ENCODE data around the gene DNAAF1.

Gene DNAAF1

DNA sequence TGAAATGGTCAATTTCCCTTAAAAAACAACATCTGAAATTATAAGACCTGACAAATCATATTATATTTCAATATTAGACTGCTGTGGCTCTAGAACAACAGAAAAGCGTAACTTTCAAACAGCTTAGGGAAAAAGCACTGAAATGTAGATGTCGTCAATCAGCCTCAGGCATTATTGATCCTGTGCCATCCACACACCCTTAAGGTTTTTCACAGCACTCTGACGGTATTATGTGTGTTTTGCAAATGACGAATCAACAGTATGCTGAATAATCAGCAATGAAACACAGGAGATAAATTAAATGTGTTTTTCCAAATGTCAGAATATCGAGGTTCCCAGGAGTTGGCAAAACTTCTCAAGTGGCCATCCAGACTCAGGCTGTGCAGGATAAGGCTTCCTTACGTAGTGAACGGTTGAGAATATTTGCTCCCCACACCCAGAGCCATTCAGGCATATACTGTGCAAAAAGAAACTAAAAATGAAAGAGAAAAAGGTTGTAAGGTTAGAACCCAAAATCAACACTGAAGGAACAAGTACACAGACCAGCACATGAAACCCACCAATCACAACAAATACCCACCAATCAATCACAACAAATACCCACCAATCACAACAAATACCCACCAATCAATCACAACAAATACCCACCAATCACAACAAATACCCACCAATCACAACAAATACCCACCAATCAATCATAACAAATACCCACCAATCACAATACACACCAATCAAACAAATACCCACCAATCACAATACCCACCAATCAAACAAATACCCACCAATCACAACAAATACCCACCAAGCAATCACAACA is 20.6 kb upstream of the DNAAF1 start:
- no peak for DNase-seq (ENCODE audit: low read depth)

DNA sequence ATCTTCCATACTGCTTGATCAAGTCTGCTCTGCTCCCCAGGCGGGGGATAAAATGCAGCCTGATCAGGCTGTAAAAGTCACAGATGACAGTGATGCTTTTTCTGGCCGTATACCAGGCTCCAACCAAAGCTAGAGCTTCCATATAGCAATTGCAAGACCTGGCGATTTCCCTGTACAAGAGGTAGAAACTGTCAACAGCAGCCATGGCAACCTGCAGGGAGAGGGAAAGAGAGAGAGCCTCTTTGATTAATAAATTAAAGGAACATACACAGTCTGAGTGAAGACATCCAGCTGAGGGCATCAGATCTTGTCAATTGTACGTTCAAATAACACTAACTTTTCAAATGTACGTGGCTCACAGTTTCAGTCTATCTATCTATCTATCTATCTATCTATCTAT is 14.0 kb upstream of the DNAAF1 start:
- DNase-seq (ENCODE audit: low read depth): no peak

DNA sequence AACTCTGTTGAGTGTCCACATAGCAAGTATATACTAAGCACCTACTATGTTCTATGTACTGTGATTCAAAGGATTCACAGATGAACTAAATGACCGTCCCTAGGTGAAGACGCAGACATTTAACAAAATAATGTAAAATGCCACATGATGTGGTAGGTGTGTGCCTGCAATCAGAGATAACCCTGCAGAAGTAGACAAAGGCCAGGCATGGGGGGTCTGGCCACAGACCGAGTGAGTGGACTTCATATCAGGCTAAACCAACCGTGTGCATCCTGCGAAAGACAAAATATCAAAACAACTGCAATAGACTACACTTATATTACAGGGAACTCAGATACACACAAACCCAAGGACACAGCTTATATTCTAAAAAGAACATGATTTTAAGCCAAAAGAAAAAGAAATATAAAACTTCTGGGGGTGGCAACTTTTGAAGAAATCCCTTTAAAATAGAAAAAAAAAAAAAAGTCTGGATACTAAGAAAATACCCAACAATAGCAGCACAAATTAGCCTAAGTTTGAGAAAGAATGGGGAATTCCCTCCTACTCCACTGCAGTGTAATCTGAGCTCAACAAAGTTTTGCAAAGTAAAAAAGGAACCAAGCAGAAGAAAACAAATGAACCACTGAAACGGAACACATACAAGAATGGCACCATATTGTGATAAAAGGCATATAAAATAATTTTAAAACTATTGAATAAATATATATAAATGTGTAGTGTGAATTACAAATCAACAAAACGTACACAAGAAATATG is 12.4 kb upstream of the DNAAF1 start:
- no peak for DNase-seq (ENCODE audit: low read depth)

DNA sequence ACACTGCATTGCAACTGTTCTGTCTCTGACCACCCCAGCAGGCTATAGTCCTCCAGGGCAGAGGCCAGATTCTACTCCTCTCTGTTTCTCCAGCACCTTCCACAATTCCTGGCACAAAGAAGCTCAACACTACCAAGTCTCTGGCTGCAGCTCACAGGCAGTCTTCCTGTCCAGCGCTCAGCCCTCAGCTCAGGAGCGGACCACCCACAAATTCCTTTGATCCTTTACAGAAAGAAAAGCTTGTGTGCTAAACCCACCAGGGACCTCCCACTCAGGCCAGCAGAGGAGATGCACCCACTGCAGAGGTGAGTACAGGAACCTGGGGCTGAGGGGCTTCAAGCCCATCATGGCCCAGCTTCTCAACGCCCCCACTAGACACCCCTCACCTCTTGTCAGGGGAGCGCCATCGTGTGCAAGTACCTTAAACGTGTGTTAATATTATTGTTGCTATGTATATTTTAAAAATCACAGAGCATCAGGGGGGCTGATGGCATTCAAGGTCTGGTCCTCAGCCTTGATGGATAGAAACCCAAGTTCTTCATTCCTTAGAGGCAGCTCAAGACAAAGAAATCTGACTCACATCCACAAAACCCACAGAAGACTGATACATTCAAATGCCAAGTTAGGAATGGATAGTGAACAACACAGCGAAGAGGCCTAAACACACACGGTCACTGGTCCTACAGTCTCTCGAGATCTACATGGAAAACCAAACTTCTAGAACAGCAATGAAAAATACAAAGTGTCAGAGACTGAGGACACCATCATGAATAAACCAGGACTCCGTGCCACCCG is 8.6 kb upstream of the DNAAF1 start:
- DNase-seq (ENCODE audit: low read depth): no peak

DNA sequence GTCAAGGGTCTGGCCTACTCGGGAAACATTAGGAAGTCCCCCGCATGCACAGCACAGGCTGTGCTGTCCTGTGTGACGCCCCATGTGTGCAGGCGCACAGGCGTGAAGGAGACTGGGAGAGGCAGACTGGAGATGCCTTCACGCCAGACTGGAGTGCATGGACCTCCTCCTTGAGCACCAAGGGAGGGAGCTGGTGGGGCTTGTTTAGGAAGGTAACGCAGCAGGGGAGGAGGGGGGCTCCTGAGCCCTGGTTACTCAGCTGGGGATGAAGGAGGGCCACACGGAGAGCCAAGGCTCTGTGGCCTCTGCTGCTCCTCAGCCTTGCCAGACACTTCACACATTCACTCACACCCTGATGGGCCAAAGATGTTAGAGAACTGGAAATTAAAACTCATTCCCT is 7.8 kb upstream of the DNAAF1 start:
- no peak for DNase-seq (ENCODE audit: low read depth)

DNA sequence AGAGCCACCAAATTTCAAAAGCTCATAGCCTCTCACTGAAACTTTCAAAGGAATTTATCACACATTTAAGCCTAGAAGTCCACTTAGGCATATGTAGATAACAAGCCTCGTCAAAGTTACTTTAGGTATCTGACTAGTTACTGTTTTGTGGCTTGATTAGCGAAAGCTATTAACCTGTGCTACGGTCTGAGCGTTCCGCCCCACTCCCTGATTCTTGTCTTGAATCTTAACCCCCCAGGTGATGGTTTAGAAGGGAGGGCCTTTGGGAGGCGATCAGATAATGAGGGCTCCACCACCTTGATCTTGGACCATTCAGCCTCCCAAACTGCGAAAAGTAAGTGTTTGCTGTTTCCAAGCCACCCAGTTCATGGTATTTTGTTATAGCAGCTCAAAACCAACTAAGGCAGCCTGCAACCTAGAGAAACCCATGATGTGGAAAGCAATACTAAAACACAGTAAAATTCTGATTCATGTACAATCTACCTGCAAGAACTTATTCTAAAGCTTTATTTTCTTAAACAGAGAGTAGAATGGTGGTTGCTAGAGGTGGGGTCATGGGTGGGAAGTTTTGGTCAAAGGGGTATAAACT is 7.2 kb upstream of the DNAAF1 start:
- DNase-seq (ENCODE audit: low read depth): no peak

DNA sequence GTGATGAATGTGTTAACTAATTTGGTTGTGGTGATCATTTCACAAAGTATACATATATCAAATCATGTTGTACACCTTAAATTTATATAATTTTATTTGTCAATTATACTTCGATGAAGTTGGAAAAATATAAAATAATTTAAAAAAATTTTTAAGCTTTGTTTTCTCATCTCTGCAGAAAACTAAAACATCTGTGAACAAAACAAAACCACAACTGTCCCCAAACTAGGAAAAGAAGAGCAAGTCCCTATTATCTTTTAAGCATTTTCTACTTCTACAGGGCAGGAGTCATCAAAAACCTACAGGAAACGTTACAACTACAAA is 6.6 kb upstream of the DNAAF1 start:
- DNase-seq (ENCODE audit: low read depth): no peak

DNA sequence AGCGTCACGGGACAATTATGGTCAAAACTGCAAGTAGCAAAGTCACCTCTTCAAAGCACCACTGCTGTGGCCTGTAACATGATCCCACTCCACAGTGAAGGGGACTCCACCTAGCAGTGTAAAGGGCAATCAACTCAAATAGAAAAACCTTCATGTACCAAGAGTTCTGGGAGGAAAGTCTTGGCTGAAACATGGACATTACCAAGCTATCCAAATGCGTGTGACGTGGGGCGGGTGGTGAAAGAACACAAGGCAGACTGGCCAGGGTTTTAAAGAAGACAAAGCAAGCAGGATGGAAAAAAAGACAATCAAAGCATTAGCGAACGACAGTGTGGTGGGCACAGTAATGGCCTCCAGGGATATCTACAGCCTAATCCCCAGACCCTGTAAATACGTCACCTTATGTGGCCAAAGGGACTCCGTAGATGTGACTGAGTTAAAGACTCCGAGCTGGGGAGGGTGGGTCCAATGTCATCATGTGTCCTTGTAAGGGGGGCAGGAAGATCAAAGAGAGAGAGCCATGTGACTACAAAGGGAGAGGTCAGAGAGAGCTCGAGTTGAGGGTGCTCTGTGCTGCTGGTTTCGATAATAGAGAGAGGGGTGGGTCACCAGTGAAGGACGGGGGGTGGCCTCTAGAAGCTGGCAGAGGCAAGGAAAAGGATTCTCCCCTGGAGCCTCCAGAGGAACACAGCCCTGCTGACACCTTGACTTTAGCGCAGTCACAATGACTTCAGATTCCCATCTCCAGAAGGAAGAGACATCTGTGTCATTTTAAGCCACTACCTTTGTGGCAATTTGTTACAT is 6.1 kb upstream of the DNAAF1 start:
- DNase-seq (ENCODE audit: low read depth): no peak

DNA sequence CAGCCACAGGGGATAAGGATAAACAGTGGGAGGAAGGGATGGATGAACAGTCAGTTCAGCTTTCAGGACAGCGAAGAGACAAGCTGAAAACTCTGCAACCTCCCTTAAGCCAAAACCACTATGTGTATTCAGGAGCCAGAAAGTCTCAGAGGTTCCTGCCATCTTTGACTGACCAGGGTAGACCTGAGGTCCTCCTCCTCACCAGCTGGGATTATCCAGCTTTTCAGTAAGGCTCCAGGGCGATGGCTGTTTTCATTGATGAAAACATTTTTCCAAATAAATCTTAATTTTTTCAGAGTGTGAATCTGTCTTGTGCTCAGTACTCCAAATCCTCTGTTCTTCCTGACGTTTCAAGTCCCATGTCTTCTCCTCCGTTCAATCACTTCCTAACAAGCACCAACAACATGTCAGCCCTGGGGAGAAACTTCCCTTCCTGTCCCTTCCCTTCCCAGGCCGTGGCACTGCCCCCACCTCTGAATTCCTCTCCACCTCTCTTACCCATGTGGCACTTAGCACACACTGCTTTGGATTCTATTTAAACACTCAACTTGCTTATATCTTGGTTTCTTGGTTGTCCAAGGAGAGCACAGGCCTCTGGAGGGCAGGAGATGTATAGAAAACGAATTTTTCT is 5.4 kb upstream of the DNAAF1 start:
- DNase-seq (ENCODE audit: low read depth): no peak

DNA sequence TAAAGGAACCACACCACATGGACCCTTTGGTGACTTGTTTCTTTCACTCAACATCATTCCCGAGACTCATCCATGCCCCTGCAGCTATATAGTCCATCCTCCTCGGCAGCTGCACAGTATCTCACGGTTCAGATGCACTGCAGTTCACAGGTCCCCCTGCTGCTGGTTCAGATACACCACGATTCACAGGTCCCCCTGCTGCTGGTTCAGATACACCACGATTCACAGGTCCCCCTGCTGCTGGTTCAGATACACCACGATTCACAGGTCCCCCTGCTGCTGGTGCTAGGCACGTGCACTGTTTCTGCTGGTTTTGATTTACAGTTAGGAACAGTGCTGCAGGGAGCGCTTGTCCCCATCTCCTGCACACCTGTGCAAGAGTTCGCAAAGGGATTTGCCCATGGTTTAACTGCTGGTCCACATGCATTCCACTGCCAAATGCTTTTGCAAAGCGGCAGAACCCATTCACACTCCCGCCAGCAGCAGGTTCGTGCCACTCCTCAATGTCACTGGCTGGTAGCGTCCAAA is 3.9 kb upstream of the DNAAF1 start:
- no peak for DNase-seq (ENCODE audit: low read depth)

DNA sequence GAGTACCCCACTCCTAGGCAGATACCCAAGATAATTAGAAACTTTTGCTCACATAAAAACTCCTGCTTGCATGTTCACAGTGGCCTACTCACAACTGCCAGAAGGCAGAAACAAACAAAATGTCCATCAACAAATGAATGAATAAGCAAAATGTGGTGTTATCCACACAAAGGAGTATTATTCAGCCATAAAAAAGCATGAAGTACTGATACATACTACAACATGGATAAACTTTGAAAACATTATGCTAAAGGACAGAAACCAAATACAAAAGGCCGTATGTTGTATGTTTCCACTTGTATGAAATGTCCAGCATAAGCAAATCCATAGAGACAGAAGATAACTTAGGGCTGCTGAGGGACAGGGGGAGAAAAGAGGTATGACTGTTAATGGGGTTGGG is 2.0 kb upstream of the DNAAF1 start:
- no peak for DNase-seq (ENCODE audit: low read depth)

DNA sequence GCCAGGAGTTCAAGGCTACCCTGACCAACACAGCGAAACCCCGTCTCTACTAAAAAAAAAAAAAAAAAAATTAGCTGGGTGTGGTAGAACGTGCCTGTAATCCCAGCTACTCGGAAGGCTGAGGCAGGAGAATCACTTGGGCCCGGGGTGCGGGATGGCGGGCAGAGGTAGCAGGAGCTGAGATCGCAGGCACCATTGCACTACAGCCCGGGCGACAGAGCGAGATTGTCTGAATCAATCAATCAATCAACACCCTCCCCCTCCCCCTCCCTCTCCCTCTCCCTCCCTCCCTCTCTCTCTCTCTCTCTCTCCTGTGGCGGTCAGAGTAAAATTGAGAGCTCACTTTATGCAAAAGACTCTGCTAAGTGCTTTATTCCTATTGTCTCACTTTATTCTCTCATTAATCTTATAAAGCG is 1.3 kb upstream of the DNAAF1 start:
- DNase-seq (ENCODE audit: low read depth): no peak

DNA sequence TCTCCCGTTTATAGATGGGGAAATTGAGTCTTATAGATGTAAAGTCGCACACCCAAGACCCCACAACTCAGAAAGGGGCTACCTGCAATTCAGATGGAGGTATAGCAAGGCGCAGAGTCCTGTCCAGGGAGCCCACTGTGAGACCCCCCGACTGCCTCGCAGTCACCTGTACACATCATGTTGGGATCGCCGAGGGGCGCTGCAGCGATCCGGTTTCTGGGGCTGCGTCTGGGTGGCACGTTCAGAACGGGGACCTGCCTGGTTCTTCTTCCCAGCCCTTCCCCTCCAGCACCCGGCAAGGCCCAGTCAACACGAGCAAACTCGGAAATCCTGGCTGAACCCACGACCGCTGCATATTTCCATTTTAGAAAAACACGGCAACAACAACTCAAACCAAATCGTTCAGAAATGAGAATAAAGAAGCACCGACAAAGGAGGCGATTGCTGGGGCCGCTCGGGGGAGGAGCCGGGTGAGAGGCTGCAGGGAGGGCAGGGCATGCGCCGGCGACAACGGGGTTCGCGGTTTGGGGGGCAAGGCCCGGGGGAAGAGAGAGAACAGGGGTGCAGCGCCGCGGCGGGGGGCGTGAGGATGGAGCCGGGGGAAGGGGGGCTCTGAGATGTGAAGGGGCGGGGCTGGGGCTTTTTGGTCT is 774 bp upstream of the DNAAF1 start:
- peak; percentile 24 for DNase-seq (ENCODE audit: low read depth)

DNA sequence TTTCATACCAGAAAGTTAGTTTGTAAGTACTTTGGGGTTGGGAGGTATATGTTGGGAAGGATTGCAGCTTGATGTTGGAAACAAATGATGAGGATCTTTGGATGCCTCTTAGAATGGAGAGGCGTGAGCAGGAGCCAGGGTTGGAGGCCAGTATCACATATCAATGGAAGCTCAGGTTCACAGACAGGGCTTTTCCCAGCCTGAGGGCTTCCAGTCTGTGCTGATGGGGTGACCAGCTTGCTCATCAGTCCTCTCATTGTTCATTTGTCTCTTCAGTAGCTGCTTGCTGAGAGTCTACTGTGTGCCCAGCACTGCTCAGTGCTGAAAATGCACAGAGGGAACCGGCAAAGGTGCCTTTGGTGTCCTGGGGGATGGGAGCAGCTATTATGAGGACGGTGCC is 5.8 kb downstream of the DNAAF1 start:
- no peak for DNase-seq (ENCODE audit: low read depth)

DNA sequence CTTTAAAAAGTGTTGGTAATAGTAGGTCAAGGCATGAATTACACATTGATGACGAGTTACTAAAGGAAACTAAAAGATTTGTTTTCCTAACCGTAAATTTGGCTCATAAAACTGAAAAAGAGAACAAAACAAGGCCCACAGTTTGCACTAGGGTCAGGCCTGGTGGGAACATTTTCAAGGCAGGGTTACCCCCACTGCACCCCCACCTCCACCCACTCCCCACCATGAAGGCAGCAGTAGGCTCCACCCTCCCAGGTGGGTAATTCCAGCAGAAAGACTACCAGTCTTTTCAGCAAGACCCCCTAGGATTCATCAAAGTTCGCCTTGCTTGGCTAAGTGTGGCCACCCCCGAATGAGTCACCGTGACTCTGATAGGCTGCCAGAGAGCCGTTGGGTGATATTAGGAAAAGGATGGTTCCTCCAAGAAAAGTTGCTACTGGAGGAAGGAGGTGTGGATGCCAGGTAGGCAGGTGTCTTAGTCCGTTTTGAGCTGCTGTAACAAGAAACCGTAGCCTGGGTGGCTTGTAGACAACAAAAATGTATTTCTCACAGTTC is 8.6 kb downstream of the DNAAF1 start:
- no peak for DNase-seq (ENCODE audit: low read depth)

DNA sequence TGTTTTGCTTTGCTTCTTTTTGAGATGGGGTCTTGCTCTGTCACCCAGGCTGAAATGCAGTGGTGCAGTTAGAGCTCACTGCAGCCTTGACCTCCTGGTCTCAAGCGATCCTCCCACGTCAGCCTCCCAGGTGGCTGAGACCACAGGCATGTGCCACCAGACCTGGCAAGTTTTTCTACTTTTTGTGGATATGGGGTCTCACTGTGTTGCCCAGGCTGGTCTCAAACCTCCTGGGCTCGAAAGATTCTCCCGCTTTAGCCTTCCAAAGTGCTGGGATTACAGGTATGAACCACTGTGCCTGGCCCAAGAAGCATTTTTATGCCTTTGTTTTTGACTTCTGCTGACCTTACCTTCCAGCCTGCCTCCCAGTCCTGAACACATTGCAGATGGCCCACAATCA is 10.1 kb downstream of the DNAAF1 start:
- DNase-seq (ENCODE audit: low read depth): no peak

DNA sequence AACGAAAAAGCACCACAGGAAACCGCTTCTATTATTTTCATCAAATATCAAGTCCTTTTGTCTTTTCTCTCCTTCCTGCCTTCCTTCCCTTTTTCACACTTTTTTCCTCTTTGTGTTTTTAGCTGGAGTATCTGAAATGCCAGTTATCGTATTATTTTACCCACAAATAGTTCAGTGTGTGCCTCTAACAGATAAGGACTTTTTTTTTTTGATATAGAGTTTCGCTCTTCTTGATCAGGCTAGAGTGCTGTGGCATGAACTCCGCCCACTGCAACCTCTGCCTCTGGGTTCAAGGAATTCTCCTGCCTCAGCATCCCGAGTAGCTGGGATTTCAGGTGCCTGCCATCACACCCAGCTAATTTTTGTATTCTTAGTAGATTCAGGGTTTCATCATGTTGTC is 10.7 kb downstream of the DNAAF1 start:
- no peak for DNase-seq (ENCODE audit: low read depth)

DNA sequence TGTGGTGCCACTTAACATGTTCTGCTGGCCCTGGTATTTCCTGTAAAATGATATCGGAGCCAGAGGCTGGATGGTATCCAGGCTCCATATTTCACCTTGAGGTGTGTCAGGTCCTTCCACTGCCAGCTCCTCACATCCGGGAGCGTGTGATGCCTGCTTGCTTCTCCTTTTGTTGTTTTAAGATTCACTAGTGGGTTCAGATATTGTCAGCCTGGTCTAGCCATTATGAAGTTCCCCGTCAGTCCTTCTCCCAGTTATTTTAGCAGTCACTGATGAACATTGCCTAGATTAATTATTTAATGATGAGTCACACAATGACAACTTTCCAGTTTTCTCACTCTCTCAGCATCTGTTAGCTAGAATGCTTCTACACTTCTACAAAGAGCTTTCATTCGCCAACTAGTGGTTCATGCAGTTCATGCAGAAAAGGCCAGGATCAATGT is 11.3 kb downstream of the DNAAF1 start:
- DNase-seq (ENCODE audit: low read depth): no peak

DNA sequence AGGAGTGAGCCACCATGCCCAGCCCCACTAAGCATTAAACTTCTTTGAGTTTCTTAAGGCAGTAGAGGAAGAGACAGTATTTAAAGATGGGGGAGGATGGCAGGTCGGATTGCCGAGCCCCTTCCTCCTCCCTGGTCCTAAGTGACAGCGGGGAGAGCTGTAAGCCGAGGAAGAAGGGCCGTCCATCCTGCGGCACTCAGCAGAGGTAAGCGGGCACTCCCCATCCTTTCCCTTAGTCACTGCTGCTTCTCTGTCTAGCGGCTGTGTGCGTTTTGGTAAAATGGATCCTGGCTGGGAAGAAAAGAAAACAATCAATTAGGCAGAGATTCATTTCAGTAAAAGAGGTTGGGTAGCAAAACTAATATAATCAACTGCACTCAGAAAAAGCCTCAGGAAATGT is 13.9 kb downstream of the DNAAF1 start:
- no peak for DNase-seq (ENCODE audit: low read depth)

DNA sequence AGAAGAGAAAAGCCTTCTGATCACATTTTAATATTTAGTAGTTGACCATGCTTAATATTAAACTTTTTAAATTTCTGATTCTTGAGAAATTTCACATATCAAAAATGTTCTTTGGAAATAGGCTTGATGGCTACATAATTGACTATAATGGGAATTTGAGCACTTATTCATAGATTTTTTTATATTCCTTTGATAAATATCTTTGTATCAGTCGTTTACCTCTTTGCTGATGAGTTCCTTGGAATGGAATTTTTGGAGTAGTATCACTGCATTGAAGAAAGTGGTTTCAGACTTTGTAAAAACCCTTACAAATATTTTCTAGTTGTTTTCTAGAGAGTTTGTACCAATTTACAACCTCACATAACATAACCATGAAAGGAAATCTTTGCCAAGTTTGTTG is 14.7 kb downstream of the DNAAF1 start:
- no peak for DNase-seq (ENCODE audit: low read depth)

Data from activated T-helper 1 cell treated with Interleukin-2 at 50 U/mL for 16 hours (primary cell).